Liver (tissue), 9 donors: ENCODE results near the gene NNMT. TPM values are rescaled to one million over a fixed set of nuclear protein-coding genes. Genes with fewer than 3 reads are reported as not detected.

Experiments used
- DNase-seq: peaks from one replicate; pipeline ENCODE4 v3.0.0-alpha.2; 2017; ENCODE audit warnings: low spot score
- H3K27ac ChIP-seq, 2 donors: one replicate each; pipeline ENCODE4 v1.7.0; 2013; ENCODE audit warnings: inconsistent platforms in 2 of 2, low read length in 2 of 2, control low read depth in 1 of 2, low read depth in 1 of 2, mild to moderate bottlenecking in 1 of 2
- H3K27me3 ChIP-seq, 4 donors: one replicate each; pipeline versions ENCODE4 v1.6.1 to v1.7.0; 2013; ENCODE audit warnings: low read length in 3 of 4, inconsistent platforms in 1 of 4, mild to moderate bottlenecking in 1 of 4, moderate library complexity in 1 of 4; ENCODE audit not compliant: control insufficient read depth in 4 of 4, insufficient read depth in 4 of 4
- H3K36me3 ChIP-seq, 4 donors: one replicate each; pipeline versions ENCODE4 v1.6.1 to v1.7.0; 2013; ENCODE audit warnings: low read length in 3 of 4, mild to moderate bottlenecking in 3 of 4, low read depth in 1 of 4, moderate library complexity in 1 of 4; ENCODE audit not compliant: control insufficient read depth in 4 of 4, insufficient read depth in 3 of 4
- H3K4me1 ChIP-seq, 4 donors: one replicate each; pipeline versions ENCODE4 v1.6.1 to v1.7.0; 2013; ENCODE audit warnings: low read length in 3 of 4, mild to moderate bottlenecking in 3 of 4, moderate library complexity in 1 of 4; ENCODE audit not compliant: control insufficient read depth in 4 of 4, insufficient read depth in 4 of 4
- H3K4me3 ChIP-seq, 3 donors: one replicate each; pipeline versions ENCODE4 v1.6.1 to v1.7.0; 2013; ENCODE audit warnings: low read length in 3 of 3, control low read depth in 1 of 3, low read depth in 1 of 3, mild to moderate bottlenecking in 1 of 3
- H3K9ac ChIP-seq, 2 donors: one replicate each; pipeline ENCODE4 v1.7.0; 2013; ENCODE audit warnings: low read length in 2 of 2, mild to moderate bottlenecking in 2 of 2, moderate library complexity in 2 of 2, control low read depth in 1 of 2, low read depth in 1 of 2
- H3K9me3 ChIP-seq, 4 donors: one replicate each; pipeline versions ENCODE4 v1.6.1 to v1.7.0; 2013; ENCODE audit warnings: low read length in 3 of 4; ENCODE audit not compliant: control insufficient read depth in 4 of 4
- EGR1 ChIP-seq, 2 donors: IDR thresholded peaks; 2 replicates each; pipeline ENCODE4 v1.6.1; 2016 to 2018; ENCODE audit warnings: antibody characterized with exemption in 2 of 2, low read depth in 2 of 2
- FOXA2 ChIP-seq: IDR thresholded peaks from 2 replicates; pipeline ENCODE4 v1.6.1; 2016; ENCODE audit warnings: antibody characterized with exemption
- GABPA ChIP-seq, 2 donors: IDR thresholded peaks in 1 of 2; conservative IDR thresholded peaks in 1 of 2; 2 replicates each; pipeline ENCODE4 v1.6.1; 2016; ENCODE audit warnings: antibody characterized with exemption in 2 of 2, mild to moderate bottlenecking in 1 of 2, moderate library complexity in 1 of 2
- JUND ChIP-seq, 2 donors: IDR thresholded peaks; 2 replicates each; pipeline ENCODE4 v1.6.1; 2016; ENCODE audit warnings: antibody characterized with exemption in 2 of 2
- NR2F2 ChIP-seq: IDR thresholded peaks from 2 replicates; pipeline ENCODE4 v1.6.1; 2016; ENCODE audit warnings: antibody characterized with exemption
- RAD21 ChIP-seq, 2 donors: IDR thresholded peaks; 2 replicates each; pipeline ENCODE4 v1.6.1; 2016; ENCODE audit warnings: antibody characterized with exemption in 2 of 2, mild to moderate bottlenecking in 2 of 2
- SP1 ChIP-seq: IDR thresholded peaks from 2 replicates; pipeline ENCODE4 v1.6.1; 2018; ENCODE audit warnings: antibody characterized with exemption, mild to moderate bottlenecking
- YY1 ChIP-seq: IDR thresholded peaks from 2 replicates; pipeline ENCODE4 v1.6.1; 2016; ENCODE audit warnings: antibody characterized with exemption, mild to moderate bottlenecking
- WGBS: extraction: QIAGEN DNeasy Blood & Tissue Kit; methylation state at CpG from one replicate; pipeline ENCODE4 v1.1.7; 2013; 5-methylcytosine and 5-hydroxymethylcytosine counted together
- polyA plus RNA-seq, 2 donors: library from polyadenylated mRNA; stranded (reverse) in 1 of 2; unstranded in 1 of 2; fragments of 200-250 nt in 1 of 2; fragments of >200 nt in 1 of 2; fragmentation: Nextera tagmentation in 1 of 2; extraction: Ambion mirVana in 1 of 2; gene quantifications; one replicate each; pipeline versions ENCODE4 v1.2.1 to v1.2.3, GENCODE V29; 2013 to 2015
- total RNA-seq, 2 donors: library from RNA; depleted of rRNA; stranded (reverse); fragments of >200 nt; gene quantifications; one replicate each; pipeline ENCODE4 v1.2.3, GENCODE V29; 2014
- TF ChIP-seq, protein P1 (sequence below): IDR thresholded peaks from 2 replicates; pipeline ENCODE4 v1.6.1; 2016; ENCODE audit warnings: antibody characterized with exemption
- TF ChIP-seq, protein P2 (sequence below): fragments of 150-350 bp; IDR thresholded peaks from 2 replicates; pipeline ENCODE4 v1.5.1; 2017; ENCODE audit warnings: improper control_type of control experiment, low read depth, low read length; ENCODE audit not compliant: missing input control
- donor health status: healthy.
- donor health status: healthy.
- donor health status: healthy.
- donor health status: healthy.
- donor health status: healthy.

Gene NNMT
- total and polyA plus RNA-seq, 4 donors, result 0.47 to 3,724 (median 2,877) TPM

GRCh38 chr11:114309517-114309916 lies 13.3 kb downstream of the NNMT start:
- H3K9ac ChIP-seq, result peak overlapping the region in 1 of 2 donors; percentile 60
- WGBS, result 88% methylated on average over 1 of the region's 1 CpG
- H3K4me3 ChIP-seq, result no peak overlapping the region
- H3K27me3 ChIP-seq, result no peaks in the 10 kb centered on the region
- H3K36me3 ChIP-seq, result peaks cover 6 to 54% (median 45%) of the 10 kb centered on the region in 4 donors
- no peak for DNase-seq
- TF ChIP-seq, protein P1, sequence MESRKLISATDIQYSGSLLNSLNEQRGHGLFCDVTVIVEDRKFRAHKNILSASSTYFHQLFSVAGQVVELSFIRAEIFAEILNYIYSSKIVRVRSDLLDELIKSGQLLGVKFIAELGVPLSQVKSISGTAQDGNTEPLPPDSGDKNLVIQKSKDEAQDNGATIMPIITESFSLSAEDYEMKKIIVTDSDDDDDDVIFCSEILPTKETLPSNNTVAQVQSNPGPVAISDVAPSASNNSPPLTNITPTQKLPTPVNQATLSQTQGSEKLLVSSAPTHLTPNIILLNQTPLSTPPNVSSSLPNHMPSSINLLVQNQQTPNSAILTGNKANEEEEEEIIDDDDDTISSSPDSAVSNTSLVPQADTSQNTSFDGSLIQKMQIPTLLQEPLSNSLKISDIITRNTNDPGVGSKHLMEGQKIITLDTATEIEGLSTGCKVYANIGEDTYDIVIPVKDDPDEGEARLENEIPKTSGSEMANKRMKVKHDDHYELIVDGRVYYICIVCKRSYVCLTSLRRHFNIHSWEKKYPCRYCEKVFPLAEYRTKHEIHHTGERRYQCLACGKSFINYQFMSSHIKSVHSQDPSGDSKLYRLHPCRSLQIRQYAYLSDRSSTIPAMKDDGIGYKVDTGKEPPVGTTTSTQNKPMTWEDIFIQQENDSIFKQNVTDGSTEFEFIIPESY, result no peak
- TF ChIP-seq JUND (IDR thresholded peaks at IDR 0.05), result peak in 1 of 2 donors; percentile 15
- peaks cover 6 to 36% (median 22%) of the 10 kb centered on the region in 4 donors for H3K4me1 ChIP-seq
- H3K27ac ChIP-seq, result peak overlapping the region; percentile 68 to 85
- H3K9me3 ChIP-seq, result no peaks in the 10 kb centered on the region

DNA sequence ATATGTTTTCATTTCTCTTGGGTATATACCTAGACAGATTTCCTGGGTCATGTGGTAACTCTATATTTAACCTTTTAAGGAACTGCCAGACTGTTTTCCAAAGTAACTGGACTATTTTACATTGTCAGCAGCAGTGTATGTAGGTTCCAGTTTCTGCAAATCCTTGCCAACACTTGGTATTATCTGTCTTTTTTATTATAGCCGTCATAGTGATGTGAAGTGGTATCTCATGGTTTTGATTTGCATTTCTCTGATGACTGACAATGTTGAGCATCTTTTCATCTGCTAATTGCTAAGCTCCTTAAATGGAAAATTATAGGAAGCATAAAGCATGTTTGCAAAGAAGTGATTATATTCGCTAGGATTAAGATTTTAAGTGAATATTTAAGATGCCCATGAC lies 13.9 kb downstream of the NNMT start:
- Histone ChIP-seq H3K4me3 (no peak overlapping the region), H3K4me1 (peaks cover 6 to 32% (median 19%) of the 10 kb centered on the region in 4 donors), H3K9ac (no peak overlapping the region), H3K27ac (no peak overlapping the region), H3K36me3 (peaks cover 6 to 54% (median 44%) of the 10 kb centered on the region in 4 donors), H3K27me3 (no peaks in the 10 kb centered on the region), H3K9me3 (no peaks in the 10 kb centered on the region)
- 97% methylated on average over 2 of the region's 2 CpGs for WGBS
- TF ChIP-seq EGR1 (IDR thresholded peaks at IDR 0.05; ENCODE audit: low read depth in 2 of 2), result no peak
- no peak for TF ChIP-seq GABPA (IDR thresholded peaks at IDR 0.05 in 1 of 2, conservative IDR thresholded peaks at IDR 0.05 in 1 of 2)
- peak in 1 of 2 donors; percentile 3 for TF ChIP-seq JUND (IDR thresholded peaks at IDR 0.05)
- no peak for DNase-seq

DNA sequence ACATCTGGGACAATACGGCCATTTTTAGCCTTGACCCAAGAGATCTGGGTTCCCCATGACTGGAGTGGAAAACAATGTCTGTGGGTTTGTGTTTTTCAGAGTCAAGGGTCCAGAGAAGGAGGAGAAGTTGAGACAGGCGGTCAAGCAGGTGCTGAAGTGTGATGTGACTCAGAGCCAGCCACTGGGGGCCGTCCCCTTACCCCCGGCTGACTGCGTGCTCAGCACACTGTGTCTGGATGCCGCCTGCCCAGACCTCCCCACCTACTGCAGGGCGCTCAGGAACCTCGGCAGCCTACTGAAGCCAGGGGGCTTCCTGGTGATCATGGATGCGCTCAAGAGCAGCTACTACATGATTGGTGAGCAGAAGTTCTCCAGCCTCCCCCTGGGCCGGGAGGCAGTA lies 15.7 kb downstream of the NNMT start:
- DNase-seq, result no peak
- Histone ChIP-seq H3K9ac (no peak overlapping the region), H3K4me1 (peaks cover 7 to 27% (median 16%) of the 10 kb centered on the region in 4 donors), H3K27ac (no peak overlapping the region), H3K4me3 (no peak overlapping the region), H3K9me3 (no peaks in the 10 kb centered on the region), H3K36me3 (peaks cover 6 to 49% (median 44%) of the 10 kb centered on the region in 4 donors), H3K27me3 (no peaks in the 10 kb centered on the region)
- TF ChIP-seq EGR1 (IDR thresholded peaks at IDR 0.05; ENCODE audit: low read depth in 2 of 2) (no peak), NR2F2 (no peak), RAD21 (IDR thresholded peaks at IDR 0.05) (no peak), GABPA (IDR thresholded peaks at IDR 0.05 in 1 of 2, conservative IDR thresholded peaks at IDR 0.05 in 1 of 2) (no peak), FOXA2 (no peak), SP1 (no peak), YY1 (no peak)
- TF ChIP-seq, protein P2, sequence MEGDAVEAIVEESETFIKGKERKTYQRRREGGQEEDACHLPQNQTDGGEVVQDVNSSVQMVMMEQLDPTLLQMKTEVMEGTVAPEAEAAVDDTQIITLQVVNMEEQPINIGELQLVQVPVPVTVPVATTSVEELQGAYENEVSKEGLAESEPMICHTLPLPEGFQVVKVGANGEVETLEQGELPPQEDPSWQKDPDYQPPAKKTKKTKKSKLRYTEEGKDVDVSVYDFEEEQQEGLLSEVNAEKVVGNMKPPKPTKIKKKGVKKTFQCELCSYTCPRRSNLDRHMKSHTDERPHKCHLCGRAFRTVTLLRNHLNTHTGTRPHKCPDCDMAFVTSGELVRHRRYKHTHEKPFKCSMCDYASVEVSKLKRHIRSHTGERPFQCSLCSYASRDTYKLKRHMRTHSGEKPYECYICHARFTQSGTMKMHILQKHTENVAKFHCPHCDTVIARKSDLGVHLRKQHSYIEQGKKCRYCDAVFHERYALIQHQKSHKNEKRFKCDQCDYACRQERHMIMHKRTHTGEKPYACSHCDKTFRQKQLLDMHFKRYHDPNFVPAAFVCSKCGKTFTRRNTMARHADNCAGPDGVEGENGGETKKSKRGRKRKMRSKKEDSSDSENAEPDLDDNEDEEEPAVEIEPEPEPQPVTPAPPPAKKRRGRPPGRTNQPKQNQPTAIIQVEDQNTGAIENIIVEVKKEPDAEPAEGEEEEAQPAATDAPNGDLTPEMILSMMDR, result no peak
- 96% methylated on average over 10 of the region's 10 CpGs for WGBS
